Raji (cell line): ENCODE results near the gene SPAG5.

Source experiments
- POLR2A ChIP-seq: IDR thresholded peaks from 2 replicates; pipeline ENCODE4 v1.6.1; 2011; ENCODE audit warnings: low read depth, low read length, control low read depth; ENCODE audit not compliant: insufficient read depth

SPAG5 gene

DNA sequence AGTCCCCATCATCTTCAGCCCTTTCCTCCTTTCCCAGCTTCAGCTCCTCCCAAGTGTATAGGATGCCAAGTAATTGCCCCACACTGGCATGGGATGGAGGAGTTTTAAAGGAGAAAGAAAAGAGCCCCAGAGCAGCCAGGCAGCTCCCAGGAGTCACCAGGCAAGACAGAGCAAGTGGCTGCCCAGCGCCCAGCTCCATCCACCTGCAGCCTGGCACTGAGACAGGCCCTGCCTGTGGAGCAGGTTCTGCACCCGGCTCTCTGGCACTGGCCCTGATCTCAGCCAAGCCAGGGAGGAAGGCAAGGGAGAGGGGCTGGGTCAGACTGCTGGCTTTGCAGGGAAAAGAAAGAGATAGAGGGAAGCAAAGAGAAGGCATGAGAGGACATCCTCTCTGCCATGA is 71.0 kb downstream of the SPAG5 start:
- no peak for TF ChIP-seq POLR2A
